ENCODE results near the gene PPL.

DNA sequence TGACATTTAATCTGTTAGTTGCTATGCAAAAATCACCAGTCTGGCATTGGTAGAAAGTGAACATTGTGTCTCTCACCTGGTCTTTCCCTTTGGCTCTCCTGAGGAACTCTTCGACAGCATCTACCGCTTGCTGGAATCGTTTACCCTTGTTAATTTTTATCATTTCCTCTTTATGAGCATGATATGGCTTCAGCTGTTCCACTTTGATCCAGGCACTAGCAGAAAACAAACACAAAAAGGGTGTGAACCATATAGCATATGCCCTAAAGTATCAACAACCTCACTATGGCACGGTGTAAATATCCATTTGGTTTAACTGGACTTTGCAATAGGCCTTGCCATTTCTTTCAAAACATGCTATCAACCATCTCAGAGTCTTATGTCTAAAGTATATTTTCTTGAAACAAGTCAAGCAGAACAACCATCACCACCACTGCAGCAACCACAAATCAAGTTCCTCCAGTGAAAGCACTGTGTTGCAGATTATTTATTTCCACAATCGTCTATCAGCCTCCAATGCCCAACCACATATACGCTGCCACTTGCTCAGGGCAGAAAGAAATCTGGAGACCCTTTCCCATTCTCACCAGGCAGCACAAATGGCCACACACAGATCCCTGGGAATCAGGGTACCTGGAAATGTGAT lies 104.1 kb downstream of the PPL start:
- TF ChIP-seq CTCF (IDR thresholded peaks at IDR 0.05), result no peak
- TF ChIP-seq POLR2A (IDR thresholded peaks at IDR 0.05), result no peak

All from Peyer's patch (tissue), 4 donors.